Fibroblast of skin of abdomen (primary cell): Measurements from ENCODE around the gene TANK. TPM values are rescaled to one million over a fixed set of nuclear protein-coding genes. Genes with fewer than 3 reads are reported as not detected.
"Not testable (repeated sequence)": the region's sequence is repeated elsewhere in the genome, so short reads cannot be mapped to it uniquely, and the experiment has no call there.

Source experiments
- DNase-seq: peaks from one replicate; pipeline ENCODE4 v3.0.0-alpha.2; 2013
- polyA plus RNA-seq, 2 experiments: library from polyadenylated mRNA; unstranded; fragments of 120-200 nt; gene quantifications; one replicate each; pipeline ENCODE4 v1.2.1, GENCODE V29; 2013; ENCODE audit not compliant: insufficient read length in 2 of 2

The TANK gene, protein sequence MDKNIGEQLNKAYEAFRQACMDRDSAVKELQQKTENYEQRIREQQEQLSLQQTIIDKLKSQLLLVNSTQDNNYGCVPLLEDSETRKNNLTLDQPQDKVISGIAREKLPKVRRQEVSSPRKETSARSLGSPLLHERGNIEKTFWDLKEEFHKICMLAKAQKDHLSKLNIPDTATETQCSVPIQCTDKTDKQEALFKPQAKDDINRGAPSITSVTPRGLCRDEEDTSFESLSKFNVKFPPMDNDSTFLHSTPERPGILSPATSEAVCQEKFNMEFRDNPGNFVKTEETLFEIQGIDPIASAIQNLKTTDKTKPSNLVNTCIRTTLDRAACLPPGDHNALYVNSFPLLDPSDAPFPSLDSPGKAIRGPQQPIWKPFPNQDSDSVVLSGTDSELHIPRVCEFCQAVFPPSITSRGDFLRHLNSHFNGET
- 37.2 TPM for polyA plus RNA-seq (2013, experiment 1 of 2; ENCODE audit: insufficient read length)
- polyA plus RNA-seq (2013, experiment 2 of 2; ENCODE audit: insufficient read length), result 34.4 TPM

DNA sequence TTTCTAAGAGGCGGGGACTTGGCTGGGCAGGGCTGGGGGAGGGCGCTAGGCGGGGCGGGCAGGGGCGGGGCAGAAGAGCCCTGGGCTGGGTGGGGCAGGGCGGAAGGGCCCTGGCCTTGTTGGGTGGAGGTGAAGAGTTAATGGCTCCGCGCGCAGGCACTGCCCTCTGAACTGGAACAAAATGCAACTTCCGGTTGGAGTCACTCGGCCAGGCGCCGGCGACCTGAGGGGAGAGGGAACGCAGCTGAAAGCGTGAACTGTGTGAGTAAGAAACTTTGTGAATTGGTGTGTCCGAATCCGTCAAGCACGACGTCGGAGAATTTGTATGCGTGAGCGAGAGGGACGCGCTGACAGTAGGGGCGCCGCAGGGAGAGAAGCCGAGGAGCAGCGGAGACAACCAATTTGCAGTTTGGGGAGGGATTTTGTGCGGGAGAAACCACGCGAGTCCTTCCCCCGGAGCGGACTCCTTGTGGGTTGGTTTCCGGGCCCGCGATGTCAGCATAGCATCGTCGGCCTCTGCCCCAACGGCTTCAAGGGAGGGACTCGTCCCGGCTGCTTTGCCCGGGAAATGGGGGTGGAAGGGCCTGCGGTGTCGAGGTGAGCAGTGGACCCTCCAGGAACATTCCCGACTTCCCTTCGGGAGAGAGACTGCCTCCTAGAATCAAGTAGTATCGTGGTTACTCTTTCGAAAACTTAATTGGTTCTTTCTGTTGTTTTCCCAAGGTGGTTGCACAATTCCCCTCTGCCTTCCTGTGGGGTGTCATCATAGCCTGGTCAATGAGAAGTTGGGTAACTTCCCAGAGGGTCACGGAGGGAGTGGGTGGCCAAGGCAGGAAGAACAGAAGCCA, at the start of gene TANK:
TSS of gene TANK (plus strand) at position 203 of the 848 bp plus-strand sequence. CDS start 19,235 bp downstream, outside the sequence.
- DNase-seq, result peak; percentile 93

DNA sequence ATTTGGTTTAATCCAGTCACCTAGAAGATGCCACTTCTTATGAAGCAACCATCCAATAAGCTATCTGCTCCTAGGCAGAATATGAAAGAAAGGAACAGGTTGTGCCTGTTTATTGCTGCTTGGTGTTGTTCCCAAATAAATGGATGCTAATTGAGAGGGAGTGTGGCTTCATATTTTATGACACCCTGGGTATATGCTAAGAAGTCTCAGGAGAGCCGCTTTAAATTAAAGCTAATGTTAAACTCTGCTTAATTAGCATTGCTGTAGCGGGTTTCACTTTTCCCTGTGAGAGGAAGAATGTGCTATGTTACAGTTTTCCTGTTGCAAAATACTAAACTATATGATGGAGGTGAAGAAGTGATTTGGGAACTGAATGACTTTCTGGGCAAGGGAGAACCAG, 48.7 kb upstream of the TANK start:
- DNase-seq, result no peak

DNA sequence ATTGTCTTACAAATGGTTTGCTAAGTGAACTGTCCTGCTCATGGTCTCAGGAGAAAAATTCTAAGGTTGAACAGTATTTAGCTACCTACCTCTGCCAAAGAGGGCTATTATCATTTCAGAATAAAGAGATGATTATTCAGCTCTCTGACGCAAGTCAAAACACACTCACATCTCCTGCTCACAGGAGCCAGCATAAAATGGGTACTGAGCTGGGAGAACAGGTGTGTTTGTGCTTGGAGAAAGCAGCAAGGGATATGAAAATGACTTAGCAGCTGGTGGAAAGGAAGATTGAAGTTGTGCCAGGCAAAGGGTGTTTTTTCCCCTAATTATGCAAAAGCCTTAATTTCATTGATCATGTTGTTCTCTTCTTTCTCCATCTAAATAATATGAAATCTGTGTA, 47.3 kb upstream of the TANK start:
- no peak for DNase-seq

DNA sequence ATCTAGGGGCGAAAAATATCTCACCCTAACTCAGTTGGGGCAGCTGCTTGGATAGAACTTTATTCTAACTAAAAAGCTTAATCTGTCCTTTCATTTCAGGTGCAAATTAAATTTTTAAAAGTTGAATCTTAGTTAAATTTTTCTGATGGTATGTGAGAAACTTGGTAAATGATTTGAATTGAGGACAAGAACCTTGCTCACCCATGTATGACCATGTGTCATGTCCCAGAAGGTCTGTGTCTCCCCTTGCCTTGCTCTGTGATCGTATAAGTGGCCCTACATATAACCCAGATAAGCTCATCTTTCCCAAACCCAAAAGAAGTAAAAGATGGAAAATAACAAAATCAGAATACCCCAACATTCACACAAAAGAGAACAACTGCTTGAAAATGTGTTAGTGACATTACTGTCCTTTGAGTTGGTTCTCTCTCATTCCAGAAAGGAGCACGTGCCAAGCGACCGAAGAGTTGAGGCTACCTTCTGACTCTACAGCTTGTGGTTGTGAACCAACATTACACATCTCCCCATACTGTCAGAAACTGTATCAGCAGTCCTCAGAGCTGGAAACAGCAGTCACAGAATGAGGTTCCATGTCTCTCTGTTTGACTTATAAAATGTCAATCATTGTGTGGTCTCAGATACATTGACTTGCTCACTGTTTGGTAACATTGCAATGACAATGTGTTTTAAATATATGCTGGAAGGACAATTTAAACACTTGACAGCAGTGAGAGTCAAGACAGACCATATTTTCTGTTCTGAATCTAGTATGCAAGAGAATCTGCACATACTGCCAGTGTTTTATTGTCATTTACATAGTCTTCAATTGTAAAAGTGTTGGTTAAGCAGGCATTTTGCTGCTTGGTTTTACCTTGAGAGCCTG, 46.3 kb upstream of the TANK start:
- DNase-seq, result no peak

DNA sequence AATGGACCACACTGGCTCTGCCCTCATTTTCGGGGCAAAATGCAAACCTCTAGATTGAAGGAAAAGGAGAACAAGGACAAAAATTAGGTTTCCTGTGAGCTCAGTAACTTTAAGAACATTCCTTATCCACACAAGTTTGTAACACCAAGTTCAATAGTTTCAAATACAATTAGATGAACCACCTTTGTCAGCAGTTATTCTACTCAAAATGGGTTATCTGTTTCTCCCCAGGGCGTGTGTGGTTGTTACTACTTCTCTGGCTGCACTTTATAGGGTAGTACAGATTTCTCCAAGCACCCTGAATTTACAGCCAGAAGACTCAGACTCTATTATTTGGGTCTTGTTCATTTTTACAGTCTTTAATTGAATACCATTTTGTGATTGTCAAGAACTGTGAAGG, 45.0 kb upstream of the TANK start:
- DNase-seq, result no peak

DNA sequence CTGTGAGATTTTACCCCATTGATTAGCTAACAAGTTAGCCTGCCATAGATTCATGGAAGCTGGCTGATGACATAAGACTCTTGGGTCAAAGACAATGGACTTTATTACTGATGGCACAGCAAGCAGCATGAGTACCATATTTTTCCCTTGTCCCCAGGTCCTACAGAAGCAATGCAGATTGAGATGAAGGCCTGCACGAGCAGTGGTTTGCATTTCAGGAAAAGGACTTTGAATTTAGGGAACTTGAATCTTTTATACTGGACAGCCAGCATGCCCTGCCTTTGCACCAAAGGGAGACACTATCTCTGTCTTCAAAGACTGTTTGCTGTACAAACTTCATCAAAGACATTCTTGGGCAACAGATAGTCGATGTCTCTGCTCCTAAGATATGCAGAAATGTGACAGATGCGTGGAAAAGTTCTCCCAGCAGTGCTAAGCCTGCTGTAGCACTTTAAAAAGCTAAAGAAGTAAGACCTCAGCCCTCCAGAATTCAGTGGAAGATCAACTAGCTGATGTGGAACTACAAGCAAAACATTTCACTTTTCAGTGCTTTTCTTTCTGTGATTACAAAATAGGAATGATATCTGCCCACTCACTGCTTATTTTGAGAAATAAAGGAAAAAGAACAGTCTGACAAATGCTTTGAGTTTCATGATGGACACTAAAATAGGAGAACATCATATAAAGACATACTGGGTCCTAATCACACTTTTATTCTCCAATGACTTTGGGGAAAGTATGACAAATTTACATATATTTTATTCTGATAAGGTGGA, 44.4 kb upstream of the TANK start:
- DNase-seq, result no peak

- DNase-seq, result no peak
Observed at GRCh38 chr2:161116509-161116908, 43.7 kb upstream of the TANK start.

DNA sequence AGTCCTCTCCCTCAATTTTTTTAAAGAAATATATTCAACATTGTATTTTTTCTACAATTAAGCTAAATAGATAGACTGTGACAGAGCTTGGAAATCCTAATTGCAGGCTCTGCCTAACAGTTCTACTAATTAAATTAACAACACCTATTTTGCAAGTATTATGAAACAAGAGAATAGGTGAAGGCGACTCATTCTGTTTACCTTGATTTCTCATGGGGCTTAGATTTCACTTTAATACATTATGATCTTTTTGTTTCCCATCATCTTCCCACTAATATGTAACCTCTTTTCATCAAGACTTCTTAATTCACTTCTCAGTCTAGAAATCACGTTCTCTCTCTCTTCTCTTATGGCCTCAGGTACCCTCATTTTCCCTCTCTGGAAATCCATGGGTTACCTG, 42.7 kb upstream of the TANK start:
- DNase-seq, result no peak

DNA sequence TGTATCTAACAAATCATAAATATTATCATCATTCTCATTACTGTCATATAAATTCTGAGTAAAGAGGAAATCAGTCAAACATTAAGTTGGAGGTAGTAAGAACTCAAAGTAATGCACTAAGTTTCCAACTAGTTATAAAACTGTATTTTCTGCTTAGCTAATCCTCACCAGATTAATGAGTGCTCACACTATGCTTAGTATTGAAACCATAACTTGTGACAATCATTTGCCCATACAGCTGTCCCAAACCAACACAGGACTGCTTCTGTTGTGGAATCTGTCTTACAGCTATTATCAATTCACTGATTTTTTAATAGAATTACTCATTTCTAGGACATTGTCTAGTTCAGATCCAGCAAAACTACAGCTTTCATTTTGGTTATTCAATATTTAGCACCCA, 41.5 kb upstream of the TANK start:
- no peak for DNase-seq

DNA sequence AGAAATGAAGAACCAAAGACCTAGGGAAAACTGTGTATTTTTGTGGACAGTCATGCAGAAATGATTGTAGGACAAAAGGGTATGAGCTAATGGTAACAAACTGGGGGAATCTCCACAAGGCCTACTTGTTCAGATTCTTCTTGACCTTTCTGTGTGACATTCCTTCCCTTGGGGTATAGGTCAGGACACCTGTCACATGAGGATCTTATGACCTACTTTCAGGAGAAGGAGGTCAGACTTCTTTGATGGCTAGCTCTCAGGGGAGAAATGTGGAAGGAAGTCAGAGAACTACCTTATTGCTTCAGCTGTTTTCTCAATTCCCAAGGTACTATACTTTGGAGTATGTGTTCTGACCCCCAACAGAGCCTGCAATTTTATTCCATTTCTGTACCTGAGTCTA, 40.7 kb upstream of the TANK start:
- no peak for DNase-seq

GRCh38 chr2:161120775-161121174, 39.5 kb upstream of the TANK start:
- no peak for DNase-seq

GRCh38 chr2:161121622-161122021, 38.6 kb upstream of the TANK start:
- DNase-seq, result no peak

GRCh38 chr2:161122772-161123530, 37.3 kb upstream of the TANK start:
- DNase-seq, result peak; percentile 96

DNA sequence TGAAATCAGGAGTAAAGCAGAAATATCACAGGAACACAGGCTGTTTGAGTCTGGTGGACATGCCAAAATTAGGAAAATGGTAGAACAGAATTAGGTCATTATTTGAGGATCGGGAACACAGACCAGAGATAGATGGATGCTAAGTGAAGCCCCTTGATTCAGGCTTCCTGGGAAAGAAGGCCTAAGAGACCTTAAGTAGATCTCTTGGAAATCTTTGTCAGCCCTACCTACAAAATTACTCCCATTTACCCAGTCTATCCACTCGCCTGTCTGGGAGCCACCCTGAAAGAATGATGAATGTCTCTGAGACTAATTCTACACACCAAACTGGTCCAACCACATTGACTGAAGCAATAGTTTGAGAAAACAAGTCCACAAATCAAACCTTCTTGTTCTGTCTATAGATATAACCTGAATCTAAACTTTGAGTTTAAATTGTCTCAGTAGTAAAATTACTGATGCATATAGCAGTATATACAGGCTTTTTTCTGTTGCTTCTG, 36.6 kb upstream of the TANK start:
- no peak for DNase-seq

DNA sequence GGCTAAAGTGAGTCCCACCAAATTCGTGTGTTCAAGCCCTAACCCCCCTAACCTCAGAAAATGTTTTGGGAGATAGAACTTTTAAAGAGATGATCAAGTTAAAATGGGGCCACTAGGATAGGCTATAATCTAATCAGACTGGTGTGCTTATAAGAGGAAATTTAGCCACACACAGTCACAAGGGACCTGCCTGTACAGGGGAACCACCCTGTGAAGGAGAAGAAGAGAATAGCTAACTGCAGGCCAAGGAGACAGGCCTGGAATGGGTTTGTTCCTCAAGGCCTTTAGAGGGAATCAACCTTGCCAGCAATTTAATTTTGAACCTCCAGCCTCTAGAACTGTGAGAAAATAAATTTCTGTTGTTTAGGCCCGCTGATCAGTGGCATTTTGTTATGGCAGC, 36.0 kb upstream of the TANK start:
- no peak for DNase-seq

GRCh38 chr2:161128885-161129284, 31.3 kb upstream of the TANK start:
- no peak for DNase-seq

DNA sequence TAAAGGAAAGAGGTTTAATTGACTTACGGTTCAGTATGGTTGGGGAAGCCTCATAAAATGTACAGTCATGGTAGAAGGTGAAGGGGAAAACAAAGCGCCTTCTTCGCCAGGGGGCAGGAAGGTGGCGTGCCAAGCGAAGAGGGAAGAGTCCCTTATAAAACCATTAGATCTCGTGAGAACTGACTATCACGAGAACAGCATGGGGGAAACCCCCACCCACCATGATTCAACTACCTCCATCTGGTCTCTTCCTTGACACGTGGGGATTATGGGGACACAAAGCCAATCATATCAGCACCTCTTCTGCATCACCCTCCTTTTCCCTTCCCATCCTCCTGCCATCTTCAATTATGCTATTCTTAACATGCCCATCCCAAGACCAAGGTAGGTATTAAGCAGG, 29.9 kb upstream of the TANK start:
- DNase-seq, result no peak

GRCh38 chr2:161131074-161131680, 29.1 kb upstream of the TANK start:
- no peak for DNase-seq

DNA sequence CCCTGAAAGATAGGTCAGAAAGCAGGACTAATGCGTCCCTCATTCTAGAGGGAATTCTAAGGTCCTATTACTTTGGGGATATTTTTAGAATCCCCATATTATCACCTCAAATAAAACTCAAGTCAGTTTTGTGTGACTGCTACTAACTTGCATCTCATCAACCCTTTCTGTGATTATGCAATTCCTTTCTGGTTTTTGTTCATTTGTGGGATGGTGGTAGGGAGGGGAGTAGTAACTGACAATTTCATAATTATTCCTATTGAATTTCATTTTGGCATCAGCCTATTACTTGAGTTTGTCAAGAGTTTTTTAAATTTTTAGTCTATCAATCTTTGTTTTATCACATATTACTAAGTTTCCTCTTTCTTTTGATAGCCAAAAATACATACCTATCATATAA, 28.4 kb upstream of the TANK start:
- no peak for DNase-seq

GRCh38 chr2:161132384-161132783, 27.8 kb upstream of the TANK start:
- DNase-seq, result not testable (repeated sequence)
